ENCODE measurements around the gene PBX2. TPM values are rescaled to one million over a fixed set of nuclear protein-coding genes. Genes with fewer than 3 reads are reported as not detected.

The PBX2 gene
- total RNA-seq, 1 experiment from 2014 or later = 130 TPM

DNA sequence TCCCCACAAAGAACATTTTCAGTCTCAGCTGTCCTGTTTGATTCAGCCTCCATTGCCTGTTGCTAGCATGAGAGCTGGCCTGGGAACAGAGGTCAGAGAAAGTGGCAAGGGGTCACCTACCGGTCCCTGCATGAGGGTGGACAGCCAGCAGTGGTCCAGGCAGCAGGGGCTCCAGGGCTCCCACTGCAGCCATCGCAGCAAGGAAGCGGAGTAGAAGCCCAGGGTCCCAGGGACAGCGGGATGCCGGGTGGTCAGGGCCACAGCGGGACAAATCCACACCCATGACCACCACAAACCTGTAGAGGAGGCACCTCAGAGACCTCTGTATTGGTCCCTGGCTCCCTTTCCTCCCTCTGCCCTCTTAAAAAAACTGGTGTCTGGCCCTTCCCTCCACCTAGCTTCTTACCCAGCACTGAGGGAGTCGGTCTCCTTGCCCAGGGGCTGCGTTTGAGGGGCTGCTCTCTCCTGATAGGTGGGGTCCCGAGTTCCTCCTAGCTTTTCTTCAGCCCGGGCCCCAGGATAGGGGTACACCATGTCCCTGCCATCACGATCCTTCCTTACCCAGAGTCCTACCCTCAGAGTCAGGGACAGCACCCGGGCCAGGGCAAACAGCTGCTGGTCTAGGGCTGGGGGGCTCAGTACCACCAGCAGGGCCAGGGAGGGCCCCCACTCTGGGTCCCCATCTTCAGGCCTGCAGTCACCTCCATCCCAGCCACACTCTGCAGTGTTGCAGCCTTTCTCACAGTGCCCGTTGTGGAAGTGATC lies 10.9 kb upstream of the PBX2 start:
- H3K9me3 Mint-ChIP-seq = no peaks in the 10 kb centered on the region
- ChIA-PET POLR2A (no interaction called here), CTCF (no interaction called here)
- H3K27ac Mint-ChIP-seq = no peak overlapping the region
- TF ChIP-seq, protein P1, sequence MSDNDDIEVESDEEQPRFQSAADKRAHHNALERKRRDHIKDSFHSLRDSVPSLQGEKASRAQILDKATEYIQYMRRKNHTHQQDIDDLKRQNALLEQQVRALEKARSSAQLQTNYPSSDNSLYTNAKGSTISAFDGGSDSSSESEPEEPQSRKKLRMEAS (CRISPR knock-in tag; IDR thresholded peaks at IDR 0.05) = no peak
- TF ChIP-seq NR3C1 (CRISPR knock-in tag; conservative IDR thresholded peaks at IDR 0.05; ENCODE audit: low read depth) (no peak), OVOL2 (CRISPR knock-in tag; IDR thresholded peaks at IDR 0.05; ENCODE audit: borderline replicate concordance) (no peak), ZNF263 (CRISPR knock-in tag; IDR thresholded peaks at IDR 0.05; ENCODE audit: low read depth) (no peak), HMGA2 (CRISPR knock-in tag; IDR thresholded peaks at IDR 0.05) (no peak)
- ATAC-seq (no peak), DNase-seq (ENCODE audit: low spot score) (no peak)
- H3K36me3 Mint-ChIP-seq = no peaks in the 10 kb centered on the region
- H3K4me1 Mint-ChIP-seq = peaks cover 8% of the 10 kb centered on the region
- no peak overlapping the region for H3K4me3 Mint-ChIP-seq
- H3K27me3 Mint-ChIP-seq (ENCODE audit: low read depth) = peaks cover 3% of the 10 kb centered on the region

DNA sequence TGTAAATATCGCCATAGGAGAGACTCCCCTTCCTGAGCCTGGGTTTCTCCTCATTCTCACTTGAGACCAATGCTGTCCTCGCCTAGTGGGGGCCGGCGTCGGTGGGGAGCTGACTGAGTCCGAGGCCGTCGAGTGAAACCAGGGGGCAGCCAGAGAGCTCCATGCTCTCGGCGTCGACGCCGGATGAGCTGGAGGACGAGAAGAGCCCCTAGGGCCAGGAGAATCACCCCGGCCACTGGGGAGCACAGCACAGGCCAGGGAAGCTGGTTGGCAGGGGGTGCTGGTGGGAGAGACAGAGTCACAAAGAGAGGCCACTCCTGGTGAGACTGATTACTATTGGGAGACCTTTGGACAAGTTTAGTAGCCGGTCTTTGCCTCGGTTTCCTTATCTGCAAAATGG lies 8.9 kb upstream of the PBX2 start:
- H3K27me3 Mint-ChIP-seq (ENCODE audit: low read depth) = peaks cover 3% of the 10 kb centered on the region; the same call in 1 of the 2 replicates
- H3K9me3 Mint-ChIP-seq = no peaks in the 10 kb centered on the region
- ATAC-seq = no peak
- H3K27ac Mint-ChIP-seq = no peak overlapping the region
- H3K4me3 Mint-ChIP-seq = no peak overlapping the region
- POLR2A ChIA-PET = no interaction called here
- TF ChIP-seq CREM (CRISPR knock-in tag; IDR thresholded peaks at IDR 0.05) (no peak), ETV6 (CRISPR knock-in tag; IDR thresholded peaks at IDR 0.05) (no peak), TP53 (CRISPR knock-in tag; IDR thresholded peaks at IDR 0.05) (no peak), RORB (CRISPR knock-in tag; IDR thresholded peaks at IDR 0.05) (no peak), ZNF317 (CRISPR knock-in tag; IDR thresholded peaks at IDR 0.05; ENCODE audit: borderline replicate concordance, low read depth) (no peak), RELA (CRISPR knock-in tag; IDR thresholded peaks at IDR 0.05; ENCODE audit: borderline replicate concordance) (no peak), SP1 (CRISPR knock-in tag; conservative IDR thresholded peaks at IDR 0.05) (no peak), SMAD4 (CRISPR knock-in tag; IDR thresholded peaks at IDR 0.05) (no peak), ZNF416 (CRISPR knock-in tag; IDR thresholded peaks at IDR 0.05) (no peak), GTF2I (CRISPR knock-in tag; conservative IDR thresholded peaks at IDR 0.05) (no peak)
- TF ChIP-seq, protein P2, sequence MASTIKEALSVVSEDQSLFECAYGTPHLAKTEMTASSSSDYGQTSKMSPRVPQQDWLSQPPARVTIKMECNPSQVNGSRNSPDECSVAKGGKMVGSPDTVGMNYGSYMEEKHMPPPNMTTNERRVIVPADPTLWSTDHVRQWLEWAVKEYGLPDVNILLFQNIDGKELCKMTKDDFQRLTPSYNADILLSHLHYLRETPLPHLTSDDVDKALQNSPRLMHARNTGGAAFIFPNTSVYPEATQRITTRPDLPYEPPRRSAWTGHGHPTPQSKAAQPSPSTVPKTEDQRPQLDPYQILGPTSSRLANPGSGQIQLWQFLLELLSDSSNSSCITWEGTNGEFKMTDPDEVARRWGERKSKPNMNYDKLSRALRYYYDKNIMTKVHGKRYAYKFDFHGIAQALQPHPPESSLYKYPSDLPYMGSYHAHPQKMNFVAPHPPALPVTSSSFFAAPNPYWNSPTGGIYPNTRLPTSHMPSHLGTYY (CRISPR knock-in tag; IDR thresholded peaks at IDR 0.05) = no peak
- TF ChIP-seq, protein P3, sequence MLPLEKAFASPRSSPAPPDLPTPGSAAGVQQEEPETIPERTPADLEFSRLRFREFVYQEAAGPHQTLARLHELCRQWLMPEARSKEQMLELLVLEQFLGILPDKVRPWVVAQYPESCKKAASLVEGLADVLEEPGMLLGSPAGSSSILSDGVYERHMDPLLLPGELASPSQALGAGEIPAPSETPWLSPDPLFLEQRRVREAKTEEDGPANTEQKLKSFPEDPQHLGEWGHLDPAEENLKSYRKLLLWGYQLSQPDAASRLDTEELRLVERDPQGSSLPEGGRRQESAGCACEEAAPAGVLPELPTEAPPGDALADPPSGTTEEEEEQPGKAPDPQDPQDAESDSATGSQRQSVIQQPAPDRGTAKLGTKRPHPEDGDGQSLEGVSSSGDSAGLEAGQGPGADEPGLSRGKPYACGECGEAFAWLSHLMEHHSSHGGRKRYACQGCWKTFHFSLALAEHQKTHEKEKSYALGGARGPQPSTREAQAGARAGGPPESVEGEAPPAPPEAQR (CRISPR knock-in tag; IDR thresholded peaks at IDR 0.05) = no peak
- no peak for DNase-seq (ENCODE audit: low spot score)
- H3K36me3 Mint-ChIP-seq = no peaks in the 10 kb centered on the region
- H3K4me1 Mint-ChIP-seq = peaks cover 22% of the 10 kb centered on the region
- CTCF ChIA-PET = no interaction called here

DNA sequence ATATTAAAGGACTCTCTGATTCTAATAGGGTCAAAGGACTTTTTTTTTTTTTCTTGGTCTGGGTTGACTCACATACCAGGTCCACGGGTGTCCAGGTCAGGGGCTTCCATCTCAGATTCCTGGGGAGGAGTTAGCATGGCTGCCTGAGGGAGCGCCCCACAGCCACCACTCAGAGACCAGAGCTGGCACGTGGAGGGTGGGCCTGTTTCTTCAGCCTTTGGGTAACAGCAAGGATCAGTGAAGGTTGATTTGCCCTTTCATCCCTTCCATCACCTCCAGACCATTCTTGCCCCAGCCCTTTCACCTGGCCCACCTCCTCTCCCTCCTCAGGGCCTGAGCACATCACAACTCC lies 8.3 kb upstream of the PBX2 start:
- CTCF ChIA-PET = interaction anchor here (0.7 to 1.5 kb wide), 3 partner anchors 150 to 786 kb away, joined by 3 to 4 read pairs (median 4); no protein-coding TSS in a partner anchor

More for the DNA sequence above, 8.3 kb upstream of the PBX2 start:
- peaks cover 28% of the 10 kb centered on the region for H3K4me1 Mint-ChIP-seq
- no peaks in the 10 kb centered on the region for H3K36me3 Mint-ChIP-seq
- peaks cover 3% of the 10 kb centered on the region; the same call in 1 of the 2 replicates for H3K27me3 Mint-ChIP-seq (ENCODE audit: low read depth)
- no peak for TF ChIP-seq ZNF232 (CRISPR knock-in tag; IDR thresholded peaks at IDR 0.05)
- TF ChIP-seq, protein P4, sequence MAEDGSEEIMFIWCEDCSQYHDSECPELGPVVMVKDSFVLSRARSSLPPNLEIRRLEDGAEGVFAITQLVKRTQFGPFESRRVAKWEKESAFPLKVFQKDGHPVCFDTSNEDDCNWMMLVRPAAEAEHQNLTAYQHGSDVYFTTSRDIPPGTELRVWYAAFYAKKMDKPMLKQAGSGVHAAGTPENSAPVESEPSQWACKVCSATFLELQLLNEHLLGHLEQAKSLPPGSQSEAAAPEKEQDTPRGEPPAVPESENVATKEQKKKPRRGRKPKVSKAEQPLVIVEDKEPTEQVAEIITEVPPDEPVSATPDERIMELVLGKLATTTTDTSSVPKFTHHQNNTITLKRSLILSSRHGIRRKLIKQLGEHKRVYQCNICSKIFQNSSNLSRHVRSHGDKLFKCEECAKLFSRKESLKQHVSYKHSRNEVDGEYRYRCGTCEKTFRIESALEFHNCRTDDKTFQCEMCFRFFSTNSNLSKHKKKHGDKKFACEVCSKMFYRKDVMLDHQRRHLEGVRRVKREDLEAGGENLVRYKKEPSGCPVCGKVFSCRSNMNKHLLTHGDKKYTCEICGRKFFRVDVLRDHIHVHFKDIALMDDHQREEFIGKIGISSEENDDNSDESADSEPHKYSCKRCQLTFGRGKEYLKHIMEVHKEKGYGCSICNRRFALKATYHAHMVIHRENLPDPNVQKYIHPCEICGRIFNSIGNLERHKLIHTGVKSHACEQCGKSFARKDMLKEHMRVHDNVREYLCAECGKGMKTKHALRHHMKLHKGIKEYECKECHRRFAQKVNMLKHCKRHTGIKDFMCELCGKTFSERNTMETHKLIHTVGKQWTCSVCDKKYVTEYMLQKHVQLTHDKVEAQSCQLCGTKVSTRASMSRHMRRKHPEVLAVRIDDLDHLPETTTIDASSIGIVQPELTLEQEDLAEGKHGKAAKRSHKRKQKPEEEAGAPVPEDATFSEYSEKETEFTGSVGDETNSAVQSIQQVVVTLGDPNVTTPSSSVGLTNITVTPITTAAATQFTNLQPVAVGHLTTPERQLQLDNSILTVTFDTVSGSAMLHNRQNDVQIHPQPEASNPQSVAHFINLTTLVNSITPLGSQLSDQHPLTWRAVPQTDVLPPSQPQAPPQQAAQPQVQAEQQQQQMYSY (CRISPR knock-in tag; IDR thresholded peaks at IDR 0.05) = no peak
- TF ChIP-seq ZNF138 (CRISPR knock-in tag; conservative IDR thresholded peaks at IDR 0.05) = no peak
- TF ChIP-seq, protein P5, sequence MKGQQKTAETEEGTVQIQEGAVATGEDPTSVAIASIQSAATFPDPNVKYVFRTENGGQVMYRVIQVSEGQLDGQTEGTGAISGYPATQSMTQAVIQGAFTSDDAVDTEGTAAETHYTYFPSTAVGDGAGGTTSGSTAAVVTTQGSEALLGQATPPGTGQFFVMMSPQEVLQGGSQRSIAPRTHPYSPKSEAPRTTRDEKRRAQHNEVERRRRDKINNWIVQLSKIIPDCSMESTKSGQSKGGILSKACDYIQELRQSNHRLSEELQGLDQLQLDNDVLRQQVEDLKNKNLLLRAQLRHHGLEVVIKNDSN (CRISPR knock-in tag; IDR thresholded peaks at IDR 0.05) = no peak
- no peak for TF ChIP-seq FOXK1 (CRISPR knock-in tag; IDR thresholded peaks at IDR 0.05)
- no peak for TF ChIP-seq ZNF219 (CRISPR knock-in tag; IDR thresholded peaks at IDR 0.05; ENCODE audit: borderline replicate concordance)
- TF ChIP-seq JUN (CRISPR knock-in tag; IDR thresholded peaks at IDR 0.05) = no peak
- no peaks in the 10 kb centered on the region for H3K9me3 Mint-ChIP-seq
- no peak overlapping the region for H3K27ac Mint-ChIP-seq
- POLR2A ChIA-PET = no interaction called here
- no peak for ATAC-seq
- no peak for DNase-seq (ENCODE audit: low spot score)
- no peak overlapping the region for H3K4me3 Mint-ChIP-seq
